Natural killer cell treated with Interleukin-12 subunit alpha and Interleukin-12 subunit beta and Interleukin-15 and Interleukin-18, amount 100 ng/mL, for 72 hours (primary cell): ENCODE data around the gene KRTAP4-6. TPM values are rescaled to one million over a fixed set of nuclear protein-coding genes. Genes with fewer than 3 reads are reported as not detected.

ENCODE experiments used
- total RNA-seq, 2 donors: library from RNA; stranded (reverse); gene quantifications; one replicate each; pipeline ENCODE4 v1.2.3, GENCODE V29; 2022

KRTAP4-6 gene
- total RNA-seq, 2 donors from 2014 or later: not detected

Other genes with a start within 250 kb of the KRTAP4-6 start
- not detected for gene KRT23, start 202.9 kb downstream of the KRTAP4-6 start, total RNA-seq
- not detected for gene KRT39, start 173.6 kb downstream of the KRTAP4-6 start, total RNA-seq
- not detected for gene KRT40, start 156.2 kb downstream of the KRTAP4-6 start, total RNA-seq
- gene KRTAP3-3, start 146.4 kb downstream of the KRTAP4-6 start, total RNA-seq: not detected
- gene KRTAP3-2, start 140.6 kb downstream of the KRTAP4-6 start, total RNA-seq: not detected
- gene KRTAP3-1, start 131.4 kb downstream of the KRTAP4-6 start, total RNA-seq: not detected
- not detected for gene KRTAP1-5, start 113.3 kb downstream of the KRTAP4-6 start, total RNA-seq
- gene KRTAP1-4, start 110.3 kb downstream of the KRTAP4-6 start, total RNA-seq: not detected
- not detected for gene KRTAP1-3, start 105.7 kb downstream of the KRTAP4-6 start, total RNA-seq
- not detected for gene KRTAP1-1, start 99.1 kb downstream of the KRTAP4-6 start, total RNA-seq
- gene KRTAP2-1, start 93.2 kb downstream of the KRTAP4-6 start, total RNA-seq: not detected
- not detected for gene KRTAP2-2, start 85.3 kb downstream of the KRTAP4-6 start, total RNA-seq
- not detected for gene KRTAP2-3, start 80.4 kb downstream of the KRTAP4-6 start, total RNA-seq
- not detected for gene KRTAP2-4, start 74.7 kb downstream of the KRTAP4-6 start, total RNA-seq
- not detected for gene KRTAP4-7, start 56.4 kb downstream of the KRTAP4-6 start, total RNA-seq
- gene KRTAP4-8, start 42.4 kb downstream of the KRTAP4-6 start, total RNA-seq: not detected
- not detected for gene KRTAP4-16, start 38.3 kb downstream of the KRTAP4-6 start, total RNA-seq
- not detected for gene KRTAP4-9, start 35.2 kb downstream of the KRTAP4-6 start, total RNA-seq
- gene KRTAP4-11, start 22.2 kb downstream of the KRTAP4-6 start, total RNA-seq: not detected
- not detected for gene KRTAP4-12, start 16.4 kb downstream of the KRTAP4-6 start, total RNA-seq
- not detected for gene KRTAP4-5, start 9.3 kb upstream of the KRTAP4-6 start, total RNA-seq
- not detected for gene KRTAP4-4, start 20.2 kb upstream of the KRTAP4-6 start, total RNA-seq
- not detected for gene KRTAP4-3, start 27.7 kb upstream of the KRTAP4-6 start, total RNA-seq
- gene KRTAP4-2, start 37.7 kb upstream of the KRTAP4-6 start, total RNA-seq: not detected
- not detected for gene KRTAP4-1, start 44.4 kb upstream of the KRTAP4-6 start, total RNA-seq
- not detected for gene KRTAP9-1, start 49.3 kb upstream of the KRTAP4-6 start, total RNA-seq
- not detected for gene KRTAP9-2, start 86.1 kb upstream of the KRTAP4-6 start, total RNA-seq
- not detected for gene KRTAP9-3, start 91.9 kb upstream of the KRTAP4-6 start, total RNA-seq
- not detected for gene KRTAP9-8, start 97.5 kb upstream of the KRTAP4-6 start, total RNA-seq
- not detected for gene KRTAP9-4, start 109.1 kb upstream of the KRTAP4-6 start, total RNA-seq
- not detected for gene KRTAP9-9, start 114.8 kb upstream of the KRTAP4-6 start, total RNA-seq
- gene KRTAP9-6, start 124.8 kb upstream of the KRTAP4-6 start, total RNA-seq: not detected
- gene KRTAP9-7, start 135.2 kb upstream of the KRTAP4-6 start, total RNA-seq: not detected
- gene KRTAP29-1, start 162.3 kb upstream of the KRTAP4-6 start, total RNA-seq: not detected
- not detected for gene KRTAP16-1, start 168.8 kb upstream of the KRTAP4-6 start, total RNA-seq
- gene KRTAP17-1, start 175.2 kb upstream of the KRTAP4-6 start, total RNA-seq: not detected
- gene KRT33A, start 210.3 kb upstream of the KRTAP4-6 start, total RNA-seq: not detected
- not detected for gene KRT33B, start 229.3 kb upstream of the KRTAP4-6 start, total RNA-seq
- gene KRT34, start 241.8 kb upstream of the KRTAP4-6 start, total RNA-seq: not detected